Brain microvascular endothelial cell (primary cell): ENCODE data around the gene SMIM45.

Experiments used
- DNase-seq: peaks from one replicate; pipeline ENCODE4 v3.0.0-alpha.2; 2020
- H3K27ac ChIP-seq: fragments of 250-450 bp; sonication (Bioruptor Pico); 2 replicates; pipeline ENCODE4 v1.5.1; 2020; ENCODE audit warnings: mild to moderate bottlenecking, moderate library complexity
- H3K27me3 ChIP-seq: fragments of 250-450 bp; sonication (Bioruptor Pico); replicated peaks from 2 replicates; pipeline ENCODE4 v1.5.1; 2020; ENCODE audit warnings: mild to moderate bottlenecking
- H3K36me3 ChIP-seq: fragments of 250-450 bp; sonication (Bioruptor Pico); replicated peaks from 2 replicates; pipeline ENCODE4 v1.5.1; 2020; ENCODE audit warnings: mild to moderate bottlenecking
- H3K4me3 ChIP-seq: 2 replicates; pipeline ENCODE4 v1.5.1; 2011; ENCODE audit warnings: low read depth, mild to moderate bottlenecking, control low read depth, low read length, moderate library complexity
- in situ Hi-C: cut with HindIII; loops from 2 replicates; pipeline ENCODE4 v1.10.0; 2017; ENCODE audit warnings: low sequenced_read_pairs, low pct_ligation_motif_present
- TF ChIP-seq, protein P1 (sequence below): IDR thresholded peaks from 2 replicates; pipeline ENCODE4 v1.5.1; 2011; ENCODE audit warnings: low read depth, mild to moderate bottlenecking, moderate library complexity, low read length, control low read depth, inconsistent platforms; ENCODE audit errors: missing control alignments

Gene SMIM45

DNA sequence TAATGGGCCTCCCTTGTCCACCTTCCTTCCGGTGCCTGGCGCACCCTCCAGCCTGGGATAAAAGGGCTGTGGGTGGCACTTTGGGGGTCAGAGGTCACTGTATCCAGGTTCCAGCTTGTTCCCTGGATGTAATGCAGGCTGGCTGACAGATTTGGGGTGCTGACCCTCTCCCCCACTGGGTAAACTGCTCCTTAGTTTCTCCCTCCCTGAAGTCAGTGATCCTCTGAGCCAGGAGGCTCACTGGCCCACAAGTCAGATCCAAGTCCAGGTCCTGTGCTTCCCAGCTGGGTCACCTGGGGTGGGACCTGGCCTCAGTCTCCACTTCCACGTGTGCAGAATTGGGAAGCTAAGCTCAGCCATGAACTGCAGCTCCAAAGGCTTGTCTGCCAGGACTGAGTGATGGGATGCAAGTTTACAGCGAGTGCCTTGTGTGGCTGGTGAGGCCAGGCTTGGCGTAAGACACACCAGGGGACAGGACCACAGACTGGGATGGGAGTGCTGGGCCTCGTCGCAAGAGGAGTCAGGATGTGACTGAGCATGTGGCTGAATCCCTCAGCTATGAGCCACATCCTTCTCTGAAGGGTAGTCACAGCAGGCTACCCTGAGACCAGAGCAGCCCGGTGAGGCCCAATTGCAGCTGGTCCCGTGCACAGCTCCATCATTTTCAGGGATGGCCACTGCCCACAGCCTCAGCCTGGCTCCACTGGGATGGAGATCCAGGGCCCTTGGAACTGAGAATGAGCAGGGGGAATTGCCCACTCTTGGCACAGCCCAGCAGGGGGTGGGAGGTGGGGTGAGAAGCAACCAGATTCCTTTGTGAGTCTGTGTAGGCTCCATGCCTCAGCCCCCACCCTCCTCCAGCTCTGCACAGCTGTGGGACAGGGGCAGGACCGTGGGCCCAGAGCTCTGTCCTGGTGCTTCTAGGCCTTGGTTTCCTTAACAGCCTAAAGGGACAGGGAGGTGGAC is 44.2 kb upstream of the SMIM45 start:
- Histone ChIP-seq H3K36me3 (peaks cover 24% of the 10 kb centered on the region), H3K27me3 (peaks cover 33% of the 10 kb centered on the region), H3K4me3 (no peak overlapping the region), H3K27ac (no peak overlapping the region)
- in situ Hi-C loops: no loop called here
- TF ChIP-seq, protein P1, sequence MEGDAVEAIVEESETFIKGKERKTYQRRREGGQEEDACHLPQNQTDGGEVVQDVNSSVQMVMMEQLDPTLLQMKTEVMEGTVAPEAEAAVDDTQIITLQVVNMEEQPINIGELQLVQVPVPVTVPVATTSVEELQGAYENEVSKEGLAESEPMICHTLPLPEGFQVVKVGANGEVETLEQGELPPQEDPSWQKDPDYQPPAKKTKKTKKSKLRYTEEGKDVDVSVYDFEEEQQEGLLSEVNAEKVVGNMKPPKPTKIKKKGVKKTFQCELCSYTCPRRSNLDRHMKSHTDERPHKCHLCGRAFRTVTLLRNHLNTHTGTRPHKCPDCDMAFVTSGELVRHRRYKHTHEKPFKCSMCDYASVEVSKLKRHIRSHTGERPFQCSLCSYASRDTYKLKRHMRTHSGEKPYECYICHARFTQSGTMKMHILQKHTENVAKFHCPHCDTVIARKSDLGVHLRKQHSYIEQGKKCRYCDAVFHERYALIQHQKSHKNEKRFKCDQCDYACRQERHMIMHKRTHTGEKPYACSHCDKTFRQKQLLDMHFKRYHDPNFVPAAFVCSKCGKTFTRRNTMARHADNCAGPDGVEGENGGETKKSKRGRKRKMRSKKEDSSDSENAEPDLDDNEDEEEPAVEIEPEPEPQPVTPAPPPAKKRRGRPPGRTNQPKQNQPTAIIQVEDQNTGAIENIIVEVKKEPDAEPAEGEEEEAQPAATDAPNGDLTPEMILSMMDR: no peak
- DNase-seq: no peak

DNA sequence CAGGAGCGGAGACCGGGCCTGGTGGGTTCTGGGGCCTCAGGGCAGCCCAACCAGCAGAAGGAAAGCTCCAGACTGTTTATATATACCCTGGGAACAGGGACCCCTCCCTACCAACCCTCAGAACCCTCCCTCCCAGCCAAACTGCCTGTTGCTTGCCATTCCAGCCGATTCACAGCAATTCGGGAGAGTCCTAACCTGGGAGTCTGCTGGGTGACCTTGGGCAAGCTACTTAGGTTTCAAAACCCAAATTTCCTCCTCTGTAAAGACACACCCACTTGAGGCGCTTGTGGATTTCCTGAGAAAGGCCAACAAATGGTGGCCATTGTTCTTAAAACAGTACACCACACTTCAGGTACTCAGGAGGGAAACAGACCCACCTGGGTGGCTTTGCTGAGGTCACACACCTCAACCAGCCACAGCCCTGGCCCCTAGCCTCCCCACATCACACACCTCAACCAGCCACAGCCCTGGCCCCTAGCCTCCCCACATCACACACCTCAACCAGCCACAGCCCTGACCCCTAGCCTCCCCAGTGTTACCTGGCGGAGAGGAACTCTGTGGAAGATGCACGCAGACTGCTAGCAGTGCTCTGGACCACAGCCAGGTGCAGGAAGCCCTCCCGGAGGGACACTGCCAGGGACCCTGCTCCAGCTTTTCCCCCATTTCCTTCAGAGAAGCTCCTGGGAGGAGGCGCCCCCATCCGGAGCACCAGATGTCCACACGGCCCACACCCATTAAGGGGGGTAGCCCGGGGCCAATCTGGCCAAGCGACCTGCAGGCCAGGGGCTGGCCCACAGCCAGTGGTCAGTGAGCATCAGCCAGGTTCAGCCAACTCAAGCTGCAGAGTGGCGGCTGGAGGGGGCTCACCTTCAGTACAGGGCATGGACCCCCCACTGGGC is 43.3 kb upstream of the SMIM45 start:
- Histone ChIP-seq H3K36me3 (peaks cover 17% of the 10 kb centered on the region), H3K4me3 (no peak overlapping the region), H3K27ac (no peak overlapping the region), H3K27me3 (peaks cover 41% of the 10 kb centered on the region)
- in situ Hi-C loops: no loop called here
- no peak for DNase-seq
- TF ChIP-seq, protein P1: no peak

DNA sequence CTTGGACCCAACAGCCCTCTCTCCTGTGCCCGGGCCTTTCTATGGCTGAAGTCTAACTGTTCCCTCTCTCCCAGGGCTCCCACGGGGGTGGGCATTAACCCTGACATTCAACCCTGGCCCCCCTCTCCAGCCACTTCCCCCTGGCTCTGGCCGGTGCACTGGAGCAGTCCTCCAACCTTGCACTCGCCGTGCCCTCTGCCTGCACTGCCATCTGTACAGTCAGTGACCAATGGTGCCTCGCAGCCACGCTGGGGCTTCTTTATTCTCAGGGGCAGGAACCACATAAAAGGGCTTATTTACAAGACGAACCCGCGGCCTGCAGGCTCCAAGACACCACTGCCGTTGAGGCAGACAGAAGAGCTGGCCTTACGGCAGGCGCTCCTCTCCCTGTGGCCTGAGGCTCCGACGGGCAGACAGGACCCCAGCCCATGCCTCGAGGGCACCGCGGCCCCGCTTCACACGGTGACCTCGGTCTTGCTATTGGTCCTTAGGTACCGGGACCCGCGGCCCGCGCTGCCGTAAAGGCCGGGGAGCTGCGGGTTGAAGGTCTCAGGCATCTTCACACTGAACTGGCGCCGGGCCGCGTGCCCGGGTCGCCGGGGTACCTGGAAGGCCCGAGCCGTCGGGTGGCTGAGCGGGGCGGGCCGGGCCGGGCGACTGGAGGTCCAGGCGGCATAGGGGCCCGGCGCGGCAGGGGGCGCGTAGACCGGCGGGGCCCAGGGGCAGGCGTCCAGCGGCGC is 42.5 kb upstream of the SMIM45 start:
- no peak for DNase-seq
- H3K27ac ChIP-seq: no peak overlapping the region
- in situ Hi-C loops: no loop called here
- no peak overlapping the region for H3K4me3 ChIP-seq
- TF ChIP-seq, protein P1: no peak
- peaks cover 47% of the 10 kb centered on the region for H3K27me3 ChIP-seq
- peaks cover 14% of the 10 kb centered on the region for H3K36me3 ChIP-seq

DNA sequence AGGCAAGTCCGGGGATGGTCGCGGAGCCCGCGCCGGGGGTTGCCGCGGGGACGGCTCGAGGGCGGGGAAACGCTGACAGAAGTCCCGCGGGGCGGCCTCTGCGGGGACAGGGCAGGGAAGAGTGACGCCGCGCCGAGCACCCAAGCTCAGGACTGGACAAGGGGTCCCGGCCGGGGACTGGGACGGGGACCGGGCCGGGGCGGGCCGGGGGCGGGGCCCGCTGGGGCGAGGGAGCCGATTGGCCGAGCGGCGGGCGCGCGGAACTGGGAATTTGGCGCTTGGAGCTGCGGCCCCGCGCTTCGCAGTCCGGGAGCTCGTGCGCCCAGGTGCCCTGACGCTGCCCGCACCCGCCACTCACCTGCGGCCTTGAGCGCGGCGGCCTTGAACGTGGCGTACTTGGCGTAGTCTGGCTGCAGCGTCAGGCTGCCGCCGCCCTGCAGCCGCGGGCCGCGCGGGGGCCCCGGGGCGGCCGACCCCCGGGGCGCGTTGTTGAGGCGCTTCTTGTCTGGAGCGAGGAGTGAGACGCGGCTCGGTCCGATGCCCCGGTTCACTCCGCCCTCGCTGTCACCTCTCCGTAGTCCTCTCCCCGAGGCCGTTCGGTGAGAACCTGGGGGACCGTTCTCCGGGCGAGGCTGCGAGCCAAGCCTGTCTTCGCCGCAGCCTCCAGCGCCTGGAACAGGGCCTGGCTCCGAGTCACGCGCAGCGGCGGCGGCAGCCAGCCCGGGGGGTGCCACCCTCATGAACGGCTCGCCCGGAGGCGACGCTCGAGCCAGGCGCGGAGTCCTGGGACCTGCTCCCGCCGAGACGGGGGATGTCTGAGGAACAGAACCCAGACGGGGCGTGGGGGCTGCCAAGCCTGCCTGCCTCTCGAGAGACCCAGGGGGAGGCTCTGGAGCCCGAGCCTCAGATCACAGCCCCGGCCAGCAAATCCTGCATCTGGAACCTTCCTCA is 41.6 kb upstream of the SMIM45 start:
- in situ Hi-C loops: no loop called here
- peaks cover 6% of the 10 kb centered on the region for H3K36me3 ChIP-seq
- TF ChIP-seq, protein P1: no peak
- H3K4me3 ChIP-seq: no peak overlapping the region
- DNase-seq: no peak
- peaks cover 56% of the 10 kb centered on the region for H3K27me3 ChIP-seq
- H3K27ac ChIP-seq: no peak overlapping the region
